ENCODE data around the gene CYP2U1. TPM values are rescaled to one million over a fixed set of nuclear protein-coding genes. Genes with fewer than 3 reads are reported as not detected.
"Not testable (repeated sequence)": the region's sequence is repeated elsewhere in the genome, so short reads cannot be mapped to it uniquely, and the experiment has no call there.

CYP2U1 gene
- total RNA-seq, 2 experiments from 2014 or later, result 5.6 to 11.8 TPM

GRCh38 chr4:107902715-107903114 is 28.6 kb upstream of the CYP2U1 start:
- no peaks in the 10 kb centered on the region for H4K20me1 ChIP-seq (ENCODE audit: insufficient read depth, low read length)
- TF ChIP-seq EZH2phosphoT487 (IDR thresholded peaks at IDR 0.05; ENCODE audit: borderline replicate concordance, low read depth, low read length) (no peak), CTCF (conservative IDR thresholded peaks at IDR 0.05; ENCODE audit: low read length) (no peak)
- no peaks in the 10 kb centered on the region for H3K4me1 ChIP-seq (ENCODE audit: insufficient read depth, low read length, poor library complexity, severe bottlenecking)
- H3K36me3 ChIP-seq (ENCODE audit: insufficient read depth, low read length), result no peaks in the 10 kb centered on the region
- no TSS peak for BruUV-seq (replicated peaks)
- H2AFZ ChIP-seq (ENCODE audit: low read length), result no peak overlapping the region
- H3K9me2 ChIP-seq (ENCODE audit: insufficient read depth, low read length), result no peaks in the 10 kb centered on the region
- H3K27ac ChIP-seq (ENCODE audit: low read depth, low read length, poor library complexity, severe bottlenecking), result no peak overlapping the region
- H3K4me3 ChIP-seq (ENCODE audit: low read depth, low read length, poor library complexity, severe bottlenecking), result no peak overlapping the region
- CTCF ChIA-PET (ENCODE audit: unreplicated experiment), result no interaction called here
- no peaks in the 10 kb centered on the region for H3K79me2 ChIP-seq (ENCODE audit: insufficient read depth, low read depth, low read length)
- no peak overlapping the region for H3K4me2 ChIP-seq (ENCODE audit: low read length)
- no peaks in the 10 kb centered on the region for H3K9me3 ChIP-seq (ENCODE audit: low read length)
- POLR2A ChIA-PET, result interaction anchor here (1.4 to 1.6 kb wide), 3 partner anchors 9 to 14 kb away, joined by 4 to 6 read pairs (median 5); no protein-coding TSS in a partner anchor
- intact Hi-C loops (cut with micrococcal nuclease; ENCODE audit: unreplicated experiment), result no loop called here
- DNase-seq (ENCODE audit: low spot score), result no peak

GRCh38 chr4:107905082-107905481 is 26.3 kb upstream of the CYP2U1 start:
- POLR2A ChIA-PET; BruUV-seq (replicated peaks): not testable (repeated sequence)

GRCh38 chr4:107906458-107907100 is 24.8 kb upstream of the CYP2U1 start:
- POLR2A ChIA-PET, result no interaction called here
- H3K4me3 ChIP-seq (ENCODE audit: low read depth, low read length, poor library complexity, severe bottlenecking), result no peak overlapping the region

More at GRCh38 chr4:107905082-107905481, 26.3 kb upstream of the CYP2U1 start:
- H3K4me3 ChIP-seq (ENCODE audit: low read depth, low read length, poor library complexity, severe bottlenecking); H3K4me1 ChIP-seq (ENCODE audit: insufficient read depth, low read length, poor library complexity, severe bottlenecking); H2AFZ ChIP-seq (ENCODE audit: low read length); DNase-seq (ENCODE audit: low spot score); H3K9me3 ChIP-seq (ENCODE audit: low read length); H3K9me2 ChIP-seq (ENCODE audit: insufficient read depth, low read length); H3K27ac ChIP-seq (ENCODE audit: low read depth, low read length, poor library complexity, severe bottlenecking); H3K79me2 ChIP-seq (ENCODE audit: insufficient read depth, low read depth, low read length); H3K4me2 ChIP-seq (ENCODE audit: low read length); H3K36me3 ChIP-seq (ENCODE audit: insufficient read depth, low read length); H4K20me1 ChIP-seq (ENCODE audit: insufficient read depth, low read length); CTCF ChIA-PET (ENCODE audit: unreplicated experiment); intact Hi-C loops (cut with micrococcal nuclease; ENCODE audit: unreplicated experiment): not testable (repeated sequence)

More at GRCh38 chr4:107906458-107907100, 24.8 kb upstream of the CYP2U1 start:
- H4K20me1 ChIP-seq (ENCODE audit: insufficient read depth, low read length), result no peaks in the 10 kb centered on the region
- intact Hi-C loops (cut with micrococcal nuclease; ENCODE audit: unreplicated experiment), result no loop called here
- no peaks in the 10 kb centered on the region for H3K4me1 ChIP-seq (ENCODE audit: insufficient read depth, low read length, poor library complexity, severe bottlenecking)
- no peak overlapping the region for H3K27ac ChIP-seq (ENCODE audit: low read depth, low read length, poor library complexity, severe bottlenecking)
- no peak for TF ChIP-seq CTCF (conservative IDR thresholded peaks at IDR 0.05; ENCODE audit: low read length)
- no peak for TF ChIP-seq EZH2phosphoT487 (IDR thresholded peaks at IDR 0.05; ENCODE audit: borderline replicate concordance, low read depth, low read length)
- no peaks in the 10 kb centered on the region for H3K9me2 ChIP-seq (ENCODE audit: insufficient read depth, low read length)
- BruUV-seq (replicated peaks), result no TSS peak
- no peak overlapping the region for H2AFZ ChIP-seq (ENCODE audit: low read length)
- DNase-seq (ENCODE audit: low spot score), result no peak
- H3K79me2 ChIP-seq (ENCODE audit: insufficient read depth, low read depth, low read length), result no peaks in the 10 kb centered on the region
- CTCF ChIA-PET (ENCODE audit: unreplicated experiment), result no interaction called here
- no peaks in the 10 kb centered on the region for H3K9me3 ChIP-seq (ENCODE audit: low read length)
- H3K4me2 ChIP-seq (ENCODE audit: low read length), result no peak overlapping the region
- no peaks in the 10 kb centered on the region for H3K36me3 ChIP-seq (ENCODE audit: insufficient read depth, low read length)

Data from OCI-LY7 (cell line).